Bone marrow (tissue), 2 donors: ENCODE measurements around the gene HTR1B.

ENCODE experiments used
- DNase-seq, 2 donors: peaks; one replicate each; lab custom pipeline; 2025; lab: John Stamatoyannopoulos, UW

HTR1B gene

DNA sequence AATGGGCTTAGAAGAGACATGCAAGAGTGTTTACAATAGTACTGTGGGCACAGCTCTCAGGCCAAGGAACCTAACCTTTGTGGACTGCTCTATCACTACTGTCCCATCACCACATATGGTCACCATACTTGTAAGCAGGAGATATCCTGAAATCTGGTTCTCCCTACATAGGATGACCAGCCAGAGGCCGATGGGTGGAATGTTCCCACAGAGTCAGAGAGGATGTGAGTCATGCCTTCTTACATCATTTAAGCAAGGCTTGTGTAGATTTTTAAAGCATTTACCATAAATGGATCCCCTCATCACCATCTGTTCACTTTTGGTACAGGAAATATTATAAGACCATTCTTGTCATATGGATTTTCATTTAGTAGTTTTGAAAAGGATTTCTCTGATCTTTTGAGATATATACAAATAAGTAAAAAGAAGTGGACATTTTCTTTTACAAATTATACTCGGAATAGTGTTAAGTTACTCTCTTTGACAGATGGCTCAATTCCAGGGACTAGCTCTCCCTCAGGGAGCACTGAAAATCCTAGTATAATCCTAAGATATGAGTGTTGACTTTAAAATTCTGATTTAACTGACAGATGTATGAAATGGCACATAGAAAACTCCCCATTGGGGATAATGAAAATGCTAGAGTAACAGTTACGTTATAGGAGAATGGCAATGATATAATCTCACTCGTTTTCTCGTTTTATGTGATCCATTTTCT lies 6.6 kb downstream of the HTR1B start:
- no peak for DNase-seq

DNA sequence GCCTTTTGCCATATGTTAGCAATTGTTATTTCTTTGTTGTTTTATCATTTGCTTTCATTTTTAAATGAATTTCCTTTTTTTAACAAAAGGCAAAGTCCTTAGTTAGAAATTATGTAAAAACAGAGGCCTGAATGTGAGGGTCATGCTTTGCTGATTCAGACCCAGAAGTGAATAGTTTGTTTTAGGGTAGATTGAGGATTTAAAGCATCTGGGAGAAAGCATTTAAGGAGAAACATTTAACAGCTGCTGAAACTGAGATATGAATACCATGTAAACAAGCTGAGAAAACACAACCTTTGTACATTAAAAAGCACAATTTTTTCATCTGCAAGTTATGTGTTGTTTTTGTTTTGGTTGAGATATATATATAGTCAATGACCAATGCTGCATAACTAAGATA lies 8.0 kb downstream of the HTR1B start:
- DNase-seq, result no peak

DNA sequence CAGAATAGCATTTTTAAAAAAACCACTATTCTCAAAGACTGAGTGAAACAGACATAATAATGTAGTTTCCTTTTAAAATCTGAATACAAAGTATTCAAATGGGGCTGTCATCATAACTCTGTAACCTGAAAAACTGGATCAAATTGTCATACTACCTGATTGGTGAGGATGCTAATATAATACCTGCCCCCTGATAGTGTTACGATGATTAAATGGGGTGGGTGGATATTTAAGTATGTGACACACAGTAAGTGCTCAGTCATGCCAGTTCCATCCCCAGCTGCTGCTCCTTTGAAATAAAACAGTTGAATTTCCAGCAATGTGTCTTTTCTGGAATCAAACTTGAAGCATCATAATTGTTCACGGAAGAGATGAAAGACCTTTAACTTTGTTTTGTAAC lies 8.9 kb downstream of the HTR1B start:
- no peak for DNase-seq

DNA sequence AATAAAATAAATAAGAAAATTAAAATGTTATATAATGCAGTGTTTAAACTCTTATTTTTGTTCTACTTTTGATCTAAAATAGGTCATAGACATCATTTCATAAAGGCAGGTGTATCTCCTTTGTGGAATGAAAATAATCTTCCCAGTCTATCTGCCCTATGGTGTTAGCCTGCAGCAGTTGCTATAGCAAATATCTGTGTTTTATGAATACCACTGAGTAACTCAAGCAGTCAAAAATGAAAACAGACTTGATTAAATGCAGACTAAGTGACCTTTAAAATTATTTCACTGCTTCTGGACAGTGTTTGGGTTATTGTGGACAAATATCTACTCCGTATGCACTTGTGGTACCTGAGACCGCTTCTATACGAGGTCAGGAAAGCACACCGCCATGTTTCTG lies 11.8 kb downstream of the HTR1B start:
- DNase-seq, result no peak

DNA sequence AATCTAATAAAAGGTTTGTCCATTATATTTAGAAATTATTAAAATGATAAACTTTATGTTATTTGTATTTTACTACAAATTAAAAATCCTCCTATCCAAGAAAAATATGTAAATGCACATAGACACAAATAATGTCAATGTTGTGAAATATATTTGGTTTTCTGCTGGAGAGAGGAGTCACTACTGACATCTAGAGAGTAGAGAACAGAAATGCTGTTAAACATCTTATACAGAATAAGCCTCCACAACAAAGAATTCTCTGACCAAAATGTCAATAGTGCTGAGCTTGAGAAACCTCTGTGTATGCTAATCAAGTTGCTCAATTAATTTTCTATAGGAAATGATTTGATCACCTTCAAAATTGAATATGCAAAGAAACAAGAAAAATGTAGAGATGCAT lies 12.4 kb downstream of the HTR1B start:
- DNase-seq, result no peak

DNA sequence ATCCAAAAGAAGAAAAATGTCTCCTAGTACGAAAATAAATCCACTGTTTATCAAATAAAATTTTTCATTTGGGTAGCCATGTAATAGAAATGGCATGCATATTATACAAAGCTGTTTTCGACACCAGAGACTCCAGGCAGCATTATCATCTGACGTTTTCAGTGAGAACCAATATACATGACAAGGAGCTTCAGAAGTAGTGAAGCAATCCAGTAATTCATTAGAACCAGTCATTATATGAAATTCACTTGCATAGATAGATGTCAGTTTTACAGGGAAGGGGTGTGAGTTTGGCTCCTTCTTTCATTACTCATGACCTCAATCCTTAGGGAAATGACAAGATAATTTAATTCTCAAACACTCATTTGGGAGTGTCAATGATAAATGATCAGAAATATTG lies 14.7 kb downstream of the HTR1B start:
- DNase-seq, result no peak

DNA sequence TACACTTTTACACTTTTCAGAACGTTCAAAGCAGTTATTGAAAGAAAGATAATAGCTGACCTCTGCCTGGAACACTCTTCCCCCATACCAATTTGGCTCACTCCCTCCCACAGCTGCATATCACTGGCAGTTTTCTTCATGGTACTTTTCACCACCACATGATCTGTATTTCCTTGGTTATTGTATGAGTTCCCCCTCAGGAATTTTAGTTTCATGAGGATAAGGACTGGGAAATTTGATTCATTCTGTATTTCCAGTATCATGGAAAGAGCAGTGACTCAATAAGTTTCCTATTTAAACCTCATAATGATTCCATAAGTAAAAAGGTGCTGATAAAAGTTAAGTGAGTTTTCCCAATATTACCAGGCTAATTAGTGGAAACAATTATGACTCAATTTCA lies 16.0 kb downstream of the HTR1B start:
- no peak for DNase-seq

DNA sequence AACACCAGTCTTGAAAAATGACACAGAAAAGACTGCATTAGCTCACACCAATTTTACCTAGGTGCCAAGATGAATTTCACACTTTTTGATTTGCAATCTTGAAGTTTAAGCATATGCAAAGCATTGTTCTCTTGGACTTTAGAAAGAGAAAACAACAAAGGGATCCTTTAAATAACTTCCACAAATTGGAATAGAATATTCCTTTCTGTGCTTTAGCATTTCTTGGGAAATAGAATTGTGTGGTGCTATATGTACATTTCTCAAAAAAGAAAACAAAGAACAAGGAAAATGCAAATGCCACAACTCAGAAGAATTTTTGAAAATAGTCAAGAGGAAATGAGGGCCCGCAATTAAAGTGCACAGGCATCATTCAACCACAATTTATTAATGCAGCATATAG lies 17.0 kb downstream of the HTR1B start:
- DNase-seq, result no peak

DNA sequence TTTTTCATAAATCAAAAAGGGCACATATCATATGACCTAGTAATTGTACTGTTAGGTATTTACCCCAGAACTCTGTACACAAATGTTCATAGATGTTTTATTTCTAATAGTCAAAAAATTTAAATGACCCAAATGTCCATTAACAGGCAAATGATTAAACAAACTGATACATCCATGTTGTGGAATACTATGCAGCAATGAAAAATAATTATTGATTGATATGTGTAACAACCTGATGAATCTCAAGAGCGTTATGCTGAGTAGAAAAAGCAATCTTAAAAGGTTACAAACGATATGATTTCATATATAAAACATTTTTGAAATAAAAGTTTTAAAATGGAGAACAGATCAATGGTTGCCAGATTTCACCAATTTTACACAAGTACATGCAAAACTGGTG lies 18.1 kb downstream of the HTR1B start:
- no peak for DNase-seq

DNA sequence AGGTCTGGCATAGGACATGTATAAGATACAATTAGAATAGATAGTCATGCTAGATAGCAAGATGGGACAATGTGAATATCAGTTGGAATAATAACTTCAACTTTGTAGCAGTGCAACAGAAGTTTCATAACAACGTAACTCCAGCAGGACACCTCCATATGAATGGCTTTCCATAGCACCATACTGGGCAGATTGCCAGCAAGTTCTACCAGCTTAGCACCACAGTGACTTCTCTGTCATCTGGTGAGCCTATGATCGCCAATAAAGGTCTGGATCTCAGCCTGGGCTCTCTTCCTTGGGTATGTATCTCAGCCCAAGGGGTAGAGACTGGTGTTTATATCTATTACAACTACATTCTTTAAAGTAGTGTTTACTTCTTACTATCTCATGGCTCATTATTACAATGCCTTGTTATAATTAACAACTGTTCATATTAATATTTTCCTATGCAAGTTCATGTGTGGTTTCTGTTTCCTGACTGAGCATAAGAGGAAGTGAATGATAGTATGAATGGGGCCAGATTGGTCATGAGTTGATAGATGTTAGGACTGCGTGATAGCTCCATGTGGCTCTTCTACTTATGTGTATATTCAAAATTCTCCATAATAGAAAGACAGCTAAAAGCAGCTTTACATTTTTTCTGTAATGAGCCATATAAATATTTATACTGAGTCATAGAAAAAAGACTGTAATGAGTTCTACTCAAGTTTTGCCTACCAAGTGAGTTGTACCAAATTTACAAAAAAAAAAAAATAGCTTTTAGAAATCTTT lies 22.9 kb downstream of the HTR1B start:
- DNase-seq, result no peak

DNA sequence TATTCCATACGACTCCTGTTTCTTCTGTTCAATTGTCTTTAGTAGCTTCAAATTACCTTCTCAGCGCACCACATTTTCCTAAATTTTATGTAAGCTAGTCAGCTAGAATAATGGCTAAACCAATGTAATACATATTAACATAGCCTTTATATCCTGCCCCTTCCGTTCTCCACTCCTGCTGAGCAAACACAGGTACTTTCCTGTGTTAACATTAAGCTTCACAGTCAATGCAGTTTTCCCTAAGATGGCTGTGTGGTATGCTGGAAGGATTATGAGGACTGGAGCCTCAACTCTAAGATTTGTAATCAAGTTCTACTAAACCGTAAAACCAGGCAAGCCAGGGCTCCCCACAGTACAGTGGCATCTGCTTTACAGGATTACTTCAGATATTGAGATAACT lies 29.4 kb downstream of the HTR1B start:
- DNase-seq, result no peak

DNA sequence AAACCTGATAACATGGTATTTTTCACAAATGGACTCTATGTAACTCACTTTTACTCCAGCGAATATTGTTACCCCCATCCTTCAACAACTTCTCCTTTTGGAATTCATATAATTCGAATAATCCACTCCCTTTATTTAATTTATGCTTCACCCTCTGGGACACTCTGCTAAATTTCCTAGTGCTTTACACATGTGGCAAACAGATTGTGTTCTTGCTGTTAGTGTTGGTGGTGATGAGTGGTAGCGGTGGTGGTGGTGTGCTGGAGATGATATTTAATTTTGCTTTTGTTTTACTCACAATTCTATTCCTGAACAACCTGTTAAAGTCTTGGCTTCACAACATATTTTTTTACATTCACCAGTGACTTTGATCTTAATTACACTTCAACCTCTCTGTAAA lies 32.8 kb downstream of the HTR1B start:
- DNase-seq, result no peak

DNA sequence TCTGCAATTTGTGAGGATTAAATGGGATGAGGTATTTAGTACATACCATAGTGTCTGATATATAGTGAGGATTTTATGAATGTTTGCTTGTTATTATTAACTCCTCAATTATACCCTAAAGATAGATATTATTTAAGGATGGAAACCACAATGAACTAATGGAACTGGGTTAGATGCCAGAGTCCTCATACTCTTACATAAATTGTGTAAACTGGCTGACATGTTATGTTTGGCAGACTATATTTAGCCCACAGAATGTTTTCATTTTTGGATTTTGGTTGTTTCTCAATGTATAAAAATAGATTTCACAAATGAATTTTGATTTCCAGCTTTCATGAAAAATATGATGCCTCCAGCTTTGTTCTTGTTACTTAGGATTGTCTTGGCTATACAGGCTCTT lies 37.6 kb downstream of the HTR1B start:
- no peak for DNase-seq

DNA sequence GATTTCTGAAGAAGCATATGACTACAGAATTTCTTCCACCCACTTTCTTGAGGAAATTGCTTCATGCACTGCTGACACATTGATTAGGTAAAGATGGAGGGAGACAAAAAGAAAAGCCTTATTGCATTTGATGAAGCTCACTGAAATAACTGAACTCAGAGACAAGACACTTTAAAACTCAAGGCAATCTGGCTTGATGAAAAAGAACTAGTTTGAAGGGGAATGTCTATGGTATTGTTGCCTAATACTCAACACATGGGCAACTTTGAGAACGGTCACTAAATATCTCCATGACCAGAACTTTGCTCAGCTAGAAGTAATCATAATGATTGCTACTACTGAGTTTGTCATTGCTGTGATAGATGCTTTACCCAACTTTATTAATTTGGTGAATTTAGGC lies 38.1 kb downstream of the HTR1B start:
- no peak for DNase-seq

DNA sequence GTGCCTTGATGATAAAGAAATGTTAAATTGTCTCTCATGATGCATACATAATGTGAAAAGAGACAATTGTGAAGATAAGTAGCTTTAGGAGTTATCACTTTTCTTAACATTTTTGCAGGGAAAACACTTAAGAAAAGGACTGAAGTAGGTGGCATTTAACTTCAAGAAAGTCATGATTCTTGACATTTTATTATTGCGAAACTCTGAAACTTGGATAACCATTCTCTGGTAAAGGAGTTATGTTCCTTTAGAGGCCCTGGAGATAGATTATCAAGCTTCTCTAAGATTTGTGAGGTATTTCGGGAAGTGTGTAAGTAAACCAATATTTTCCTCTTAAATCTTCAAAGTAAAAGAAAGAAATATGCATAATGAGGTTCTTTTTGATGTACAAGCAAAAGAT lies 38.5 kb downstream of the HTR1B start:
- DNase-seq, result no peak

DNA sequence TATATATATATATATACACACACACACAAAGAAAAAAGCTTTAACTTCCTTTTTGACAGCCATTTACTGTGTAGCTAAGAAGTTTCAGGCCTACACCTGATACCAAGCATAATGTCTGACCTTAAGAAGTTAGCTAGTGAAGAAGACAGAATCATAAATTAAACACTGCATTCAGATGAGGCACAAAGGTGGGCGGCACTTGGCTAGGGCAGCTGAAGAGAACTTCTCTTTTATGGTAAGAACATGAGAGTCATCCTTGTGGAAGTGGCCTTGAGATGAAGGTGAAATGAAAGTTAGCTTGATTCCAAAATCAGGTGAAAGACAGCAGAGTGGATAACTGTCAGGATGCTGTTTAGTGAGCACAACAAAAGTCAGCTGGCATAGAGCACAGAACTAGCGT lies 46.5 kb downstream of the HTR1B start:
- no peak for DNase-seq

DNA sequence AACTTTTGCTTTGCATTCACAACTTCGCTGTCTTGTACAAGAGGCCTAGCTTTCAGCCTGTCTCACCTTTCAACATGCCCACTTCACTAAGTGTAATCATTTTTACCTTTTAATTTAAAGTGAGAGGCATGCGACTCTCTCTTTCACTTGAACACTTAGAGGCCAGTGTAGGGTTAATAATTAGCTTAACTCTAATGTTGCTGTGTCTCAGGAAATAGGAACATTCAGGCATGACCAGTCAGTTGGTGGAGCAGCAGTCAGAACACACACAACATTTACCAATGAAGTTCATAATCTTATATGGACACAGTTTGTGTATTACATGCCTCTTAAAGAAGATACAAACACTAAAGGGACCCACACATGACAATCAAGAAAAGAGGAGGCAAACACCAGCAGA lies 47.6 kb downstream of the HTR1B start:
- no peak for DNase-seq
